HEK293T (cell line): ENCODE measurements around the gene C6orf89.

Experiments
- CTCF ChIA-PET: fragments of 350-600 bp; formaldehyde crosslinking; extraction: SDS; loops from one replicate; lab custom pipeline; 2021; ENCODE audit warnings: antibody characterized with exemption, inconsistent platforms; lab: Yijun Ruan, JAX
- POLR2A ChIA-PET: fragments of 350-600 bp; formaldehyde crosslinking; extraction: SDS; loops from one replicate; lab custom pipeline; 2020; ENCODE audit warnings: antibody characterized with exemption, inconsistent platforms; lab: Yijun Ruan, JAX
- DNase-seq: peaks from one replicate; pipeline ENCODE4 v3.0.0; 2012; ENCODE audit warnings: mixed read lengths; ENCODE audit errors: extremely low spot score
- ARNT ChIP-seq: fragments of 450-650 bp; IDR thresholded peaks from 2 replicates; pipeline ENCODE4 v1.6.1; 2017; ENCODE audit warnings: mild to moderate bottlenecking
- BHLHE40 ChIP-seq: fragments of 450-650 bp; IDR thresholded peaks from 2 replicates; pipeline ENCODE4 v1.6.1; 2016; ENCODE audit warnings: mild to moderate bottlenecking, moderate library complexity, borderline replicate concordance
- CTBP1 ChIP-seq: fragments of 450-650 bp; IDR thresholded peaks from 2 replicates; pipeline ENCODE4 v1.6.1; 2016; ENCODE audit warnings: borderline replicate concordance
- ELF4 ChIP-seq: fragments of 450-650 bp; IDR thresholded peaks from 2 replicates; pipeline ENCODE4 v1.6.1; 2017; ENCODE audit warnings: antibody characterized with exemption
- FOXA1 ChIP-seq: fragments of 450-650 bp; IDR thresholded peaks from 2 replicates; pipeline ENCODE4 v1.6.1; 2016; ENCODE audit warnings: mild to moderate bottlenecking
- FOXK2 ChIP-seq: fragments of 450-650 bp; IDR thresholded peaks from 2 replicates; pipeline ENCODE4 v1.6.1; 2016; ENCODE audit warnings: mild to moderate bottlenecking
- FOXM1 ChIP-seq: fragments of 450-650 bp; IDR thresholded peaks from 2 replicates; pipeline ENCODE4 v1.6.1; 2017; ENCODE audit warnings: mild to moderate bottlenecking, borderline replicate concordance
- HDGF ChIP-seq: fragments of 450-650 bp; IDR thresholded peaks from 2 replicates; pipeline ENCODE4 v1.6.1; 2017; ENCODE audit warnings: antibody characterized with exemption, borderline replicate concordance
- L3MBTL2 ChIP-seq: fragments of 450-650 bp; conservative IDR thresholded peaks from 2 replicates; pipeline ENCODE4 v1.6.1; 2016; ENCODE audit warnings: mild to moderate bottlenecking
- LEF1 ChIP-seq: fragments of 450-650 bp; IDR thresholded peaks from 2 replicates; pipeline ENCODE4 v1.6.1; 2017; ENCODE audit warnings: mild to moderate bottlenecking, borderline replicate concordance
- NFRKB ChIP-seq: fragments of 450-650 bp; IDR thresholded peaks from 2 replicates; pipeline ENCODE4 v1.6.1; 2016; ENCODE audit warnings: mild to moderate bottlenecking, moderate library complexity
- PKNOX1 ChIP-seq: fragments of 450-650 bp; IDR thresholded peaks from 2 replicates; pipeline ENCODE4 v1.6.1; 2016
- SP1 ChIP-seq: fragments of 450-650 bp; IDR thresholded peaks from 2 replicates; pipeline ENCODE4 v1.6.1; 2017
- SUZ12 ChIP-seq: fragments of 450-650 bp; IDR thresholded peaks from 2 replicates; pipeline ENCODE4 v1.6.1; 2016; ENCODE audit warnings: mild to moderate bottlenecking
- TARDBP ChIP-seq: fragments of 450-650 bp; IDR thresholded peaks from 2 replicates; pipeline ENCODE4 v1.6.1; 2016
- ZNF384 ChIP-seq: fragments of 450-650 bp; IDR thresholded peaks from 2 replicates; pipeline ENCODE4 v1.6.1; 2016

C6orf89 gene

GRCh38 chr6:36958775-36959554 is 73.2 kb downstream of the C6orf89 start:
- no peak for DNase-seq
- TF ChIP-seq FOXM1 (no peak), SUZ12 (no peak), ARNT (no peak), FOXA1 (no peak), SP1 (no peak), PKNOX1 (no peak)
- ChIA-PET CTCF (no interaction called here), POLR2A (no interaction called here)

GRCh38 chr6:36959555-36960250 is 74.0 kb downstream of the C6orf89 start:
- ChIA-PET CTCF (no interaction called here), POLR2A (no interaction called here)
- no peak for TF ChIP-seq PKNOX1
- no peak for TF ChIP-seq FOXM1
- TF ChIP-seq LEF1 = no peak
- TF ChIP-seq FOXK2 = no peak
- no peak for TF ChIP-seq ZNF384
- TF ChIP-seq FOXA1 = no peak
- no peak for TF ChIP-seq SUZ12
- TF ChIP-seq L3MBTL2 = no peak
- no peak for TF ChIP-seq CTBP1
- no peak for TF ChIP-seq HDGF
- TF ChIP-seq NFRKB = no peak
- no peak for TF ChIP-seq SP1
- no peak for TF ChIP-seq TARDBP
- no peak for TF ChIP-seq BHLHE40
- TF ChIP-seq ELF4 = no peak
- no peak for TF ChIP-seq ARNT
- no peak for DNase-seq

GRCh38 chr6:36961441-36962435 is 76.0 kb downstream of the C6orf89 start:
- TF ChIP-seq FOXK2 = no peak
- no peak for DNase-seq
- ChIA-PET POLR2A (interaction anchor here (1.2 kb wide), 1 partner anchor 24 kb away, joined by 3 read pairs; the partner anchor contains the start of gene MTCH1), CTCF (no interaction called here)

DNA sequence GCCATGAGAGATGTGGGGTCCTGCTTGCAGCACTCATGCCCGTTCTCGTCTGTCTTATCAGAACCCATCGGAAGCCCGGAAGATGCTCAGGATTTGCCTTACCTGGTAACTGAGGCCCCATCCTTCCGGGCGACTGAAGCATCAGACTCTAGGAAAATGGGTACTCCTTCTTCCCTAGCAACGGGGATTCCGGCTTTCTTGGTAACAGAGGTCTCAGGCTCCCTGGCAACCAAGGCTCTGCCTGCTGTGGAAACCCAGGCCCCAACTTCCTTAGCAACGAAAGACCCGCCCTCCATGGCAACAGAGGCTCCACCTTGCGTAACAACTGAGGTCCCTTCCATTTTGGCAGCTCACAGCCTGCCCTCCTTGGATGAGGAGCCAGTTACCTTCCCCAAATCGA is 77.1 kb downstream of the C6orf89 start:
- ChIA-PET CTCF (interaction anchor here (0.9 kb wide), 1 partner anchor 15 kb away, joined by 3 read pairs; no protein-coding TSS in a partner anchor), POLR2A (no interaction called here)
- no peak for DNase-seq
- TF ChIP-seq ZNF384 (no peak), ELF4 (no peak), ARNT (no peak)

- TF ChIP-seq FOXM1 (no peak), LEF1 (no peak), ELF4 (no peak), NFRKB (no peak), ARNT (no peak), L3MBTL2 (no peak), HDGF (no peak), SUZ12 (no peak), ZNF384 (no peak), CTBP1 (no peak), PKNOX1 (no peak), TARDBP (no peak), FOXA1 (no peak), FOXK2 (no peak), SP1 (no peak), BHLHE40 (no peak)
- ChIA-PET POLR2A (interaction anchor here (1.1 kb wide), 1 partner anchor 10 kb away, joined by 3 read pairs; no protein-coding TSS in a partner anchor), CTCF (interaction anchor here (0.9 kb wide), 1 partner anchor 14 kb away, joined by 3 read pairs; no protein-coding TSS in a partner anchor)
- DNase-seq = no peak
Observed at GRCh38 chr6:36963451-36964290, 77.9 kb downstream of the C6orf89 start.
